NCI-H1092 treated with DMSO at 0.1 percent for 48 hours (cell line): Measurements from ENCODE around the gene ZNF862.

Source experiments
- DNase-seq: peaks from one replicate; lab custom pipeline; 2025; lab: John Stamatoyannopoulos, UW

The ZNF862 gene

DNA sequence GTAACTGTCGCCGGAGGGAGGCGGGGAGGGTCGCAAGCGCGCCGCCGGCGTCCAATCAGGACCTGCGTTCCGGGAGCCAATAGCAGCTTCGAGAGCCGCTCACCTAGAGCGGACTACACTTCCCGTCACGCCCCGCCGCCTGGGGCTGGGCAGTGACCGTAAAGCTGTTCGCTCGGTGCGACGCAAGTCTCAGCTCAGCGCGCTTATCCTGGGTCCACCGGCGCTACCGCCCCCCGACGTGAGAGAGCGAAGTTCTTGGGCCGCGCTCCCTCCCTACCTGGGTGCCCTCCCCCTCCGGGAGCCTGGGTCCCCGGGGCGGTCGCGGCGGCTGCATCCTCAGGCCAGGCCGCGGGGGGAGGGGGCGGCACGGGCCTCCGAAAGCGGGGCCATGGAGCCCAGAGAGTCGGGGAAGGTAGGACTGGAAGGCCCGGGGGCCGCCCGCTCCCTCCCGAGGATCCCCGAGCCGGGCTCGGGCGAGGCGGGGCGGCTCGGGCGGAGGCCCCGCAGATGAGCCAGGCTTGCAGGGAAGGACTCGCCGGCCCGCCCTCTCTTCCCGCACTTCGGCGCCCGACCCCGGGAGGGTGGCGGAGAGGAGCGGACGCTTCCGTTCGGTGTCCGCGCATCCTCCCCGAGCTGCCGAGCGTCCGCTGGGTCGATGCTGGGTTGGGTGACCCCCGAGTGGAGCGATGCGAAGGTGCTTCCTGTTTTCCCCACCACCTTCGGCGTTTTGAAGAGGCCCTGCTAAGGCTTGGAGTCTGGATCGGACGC is at the start of gene ZNF862:
Gene ZNF862, plus strand, starts transcription at position 152 of the 768 bp plus-strand sequence. Its CDS starts 237 bp downstream, at position 389.
- DNase-seq = peak; percentile 99

DNA sequence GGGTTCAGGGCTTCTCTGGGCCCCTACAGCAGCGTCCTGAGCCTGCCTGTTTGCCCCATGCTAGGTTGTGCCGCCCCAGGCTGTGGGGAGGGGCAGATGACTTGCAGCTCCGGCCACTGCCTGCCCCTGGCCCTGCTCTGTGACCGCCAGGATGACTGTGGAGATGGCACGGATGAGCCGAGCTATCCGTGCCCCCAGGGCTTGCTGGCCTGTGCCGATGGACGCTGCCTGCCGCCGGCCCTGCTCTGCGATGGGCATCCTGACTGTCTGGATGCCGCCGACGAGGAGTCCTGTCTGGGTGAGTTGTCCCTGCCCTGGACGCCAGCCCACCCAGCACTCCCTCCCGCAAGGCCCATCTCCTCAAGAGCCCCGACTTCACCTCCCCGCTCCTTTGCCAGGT is 49.1 kb upstream of the ZNF862 start:
- no peak for DNase-seq

DNA sequence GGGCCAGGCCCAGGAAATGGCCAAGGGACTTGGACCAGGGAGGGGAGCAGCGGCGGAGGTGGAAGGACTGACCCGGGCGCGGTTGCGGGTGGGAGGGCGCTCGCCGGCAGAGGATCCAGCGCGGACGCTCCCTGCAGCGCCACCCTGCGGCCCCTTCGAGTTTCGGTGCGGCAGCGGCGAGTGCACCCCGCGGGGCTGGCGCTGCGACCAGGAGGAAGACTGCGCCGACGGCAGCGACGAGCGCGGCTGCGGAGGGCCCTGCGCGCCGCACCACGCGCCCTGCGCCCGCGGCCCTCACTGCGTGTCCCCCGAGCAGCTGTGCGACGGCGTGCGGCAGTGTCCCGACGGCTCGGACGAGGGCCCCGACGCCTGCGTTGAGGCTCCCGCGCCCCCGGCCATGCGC is 48.0 kb upstream of the ZNF862 start:
- no peak for DNase-seq

DNA sequence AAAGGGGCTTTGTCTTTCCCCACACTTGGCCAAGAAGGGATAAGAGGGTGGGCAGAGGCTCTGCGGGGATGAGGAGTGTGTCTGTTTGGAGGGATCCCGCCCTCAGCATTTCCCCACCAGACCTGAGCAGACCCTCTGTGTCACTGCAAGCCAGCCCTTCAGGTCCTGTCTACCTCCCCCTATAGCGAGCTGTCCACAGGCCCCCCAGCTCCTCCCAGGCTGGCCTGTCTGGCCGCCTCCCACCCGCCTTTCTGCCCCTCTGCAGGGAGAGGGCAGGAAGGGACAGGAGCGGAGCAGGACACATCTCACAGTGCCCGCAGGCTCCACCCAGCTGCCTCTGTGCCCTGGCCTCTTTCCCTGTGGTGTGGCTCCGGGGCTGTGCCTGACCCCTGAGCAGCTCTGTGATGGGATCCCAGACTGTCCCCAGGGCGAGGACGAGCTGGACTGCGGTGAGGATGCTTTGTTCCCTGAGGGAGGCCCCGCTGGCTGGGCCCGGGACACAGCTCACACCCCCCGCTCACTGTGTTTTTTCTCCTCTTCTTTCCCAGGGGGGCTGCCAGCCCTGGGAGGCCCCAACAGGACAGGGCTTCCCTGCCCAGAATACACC is 47.3 kb upstream of the ZNF862 start:
- no peak for DNase-seq

DNA sequence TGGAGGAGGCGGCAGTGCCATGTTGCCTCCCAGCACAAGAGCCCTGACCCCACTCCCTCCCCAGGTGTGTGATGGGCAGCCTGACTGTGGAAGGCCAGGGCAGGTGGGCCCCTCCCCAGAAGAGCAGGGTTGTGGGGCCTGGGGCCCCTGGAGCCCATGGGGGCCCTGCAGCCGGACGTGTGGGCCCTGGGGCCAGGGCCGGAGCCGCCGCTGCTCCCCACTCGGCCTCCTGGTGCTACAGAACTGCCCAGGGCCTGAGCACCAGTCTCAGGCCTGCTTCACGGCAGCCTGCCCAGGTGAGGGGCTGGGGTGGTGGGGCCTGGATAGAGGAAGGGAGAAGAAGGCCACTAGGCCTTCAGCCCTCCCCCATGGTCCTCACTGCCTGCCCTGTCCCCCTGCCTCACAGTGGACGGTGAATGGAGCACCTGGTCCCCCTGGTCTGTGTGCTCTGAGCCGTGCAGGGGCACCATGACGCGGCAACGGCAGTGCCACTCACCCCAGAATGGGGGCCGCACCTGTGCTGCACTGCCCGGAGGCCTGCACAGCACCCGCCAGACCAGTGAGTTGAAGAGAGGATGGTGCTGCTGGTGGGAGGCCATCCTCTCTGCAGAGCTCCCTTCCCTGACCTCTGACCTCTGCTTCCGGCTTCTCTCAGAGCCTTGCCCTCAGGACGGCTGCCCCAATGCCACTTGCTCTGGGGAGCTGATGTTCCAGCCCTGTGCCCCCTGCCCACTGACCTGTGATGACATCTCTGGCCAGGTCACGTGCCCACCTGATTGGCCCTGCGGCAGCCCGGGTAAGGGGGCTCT is 46.6 kb upstream of the ZNF862 start:
- DNase-seq = no peak

DNA sequence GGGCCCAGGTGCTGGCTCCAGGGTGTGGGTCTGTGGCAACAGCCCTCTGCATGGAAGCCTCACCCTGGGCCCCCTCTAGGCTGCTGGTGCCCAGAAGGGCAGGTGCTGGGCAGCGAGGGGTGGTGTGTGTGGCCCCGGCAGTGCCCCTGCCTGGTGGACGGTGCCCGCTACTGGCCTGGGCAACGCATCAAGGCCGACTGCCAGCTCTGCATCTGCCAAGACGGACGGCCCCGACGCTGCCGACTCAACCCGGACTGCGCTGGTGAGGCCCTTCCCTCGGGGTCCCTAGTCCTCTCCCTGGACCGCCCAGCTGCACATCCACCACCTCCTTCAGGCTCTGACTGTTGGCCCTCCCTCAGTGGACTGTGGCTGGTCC is 46.0 kb upstream of the ZNF862 start:
- DNase-seq = no peak

DNA sequence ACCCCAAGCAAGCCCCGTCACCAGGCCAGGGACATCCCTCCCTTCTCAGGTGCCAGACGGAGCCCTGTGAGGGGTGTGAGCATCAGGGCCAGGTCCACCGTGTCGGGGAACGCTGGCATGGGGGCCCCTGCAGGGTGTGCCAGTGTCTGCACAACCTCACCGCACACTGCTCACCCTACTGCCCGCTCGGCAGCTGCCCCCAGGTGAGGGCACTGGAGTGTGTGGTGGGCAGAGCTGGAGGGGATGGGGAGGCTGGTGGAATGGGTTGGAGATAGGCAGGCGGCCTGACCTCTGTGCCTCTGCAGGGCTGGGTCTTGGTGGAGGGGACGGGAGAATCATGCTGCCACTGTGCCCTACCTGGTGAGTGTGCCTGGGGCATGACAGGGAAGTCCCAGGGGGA is 44.9 kb upstream of the ZNF862 start:
- DNase-seq = no peak

DNA sequence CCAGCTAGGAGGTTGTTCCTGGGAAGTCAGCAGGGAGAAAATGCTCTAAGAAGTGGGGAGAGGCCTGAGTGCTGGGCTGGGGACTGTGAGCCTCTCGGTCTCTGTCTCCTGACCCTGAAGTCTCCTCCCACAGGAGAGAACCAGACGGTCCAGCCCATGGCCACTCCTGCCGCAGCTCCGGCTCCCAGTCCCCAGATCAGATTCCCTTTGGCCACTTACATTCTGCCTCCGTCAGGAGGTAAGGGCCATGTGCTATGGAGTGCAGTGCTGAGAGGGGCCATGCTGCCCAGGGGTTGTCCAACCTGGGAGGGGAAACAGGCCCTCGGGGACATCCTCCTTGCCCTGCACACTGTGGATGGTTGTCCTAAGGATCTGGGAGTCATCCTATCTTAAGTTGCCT is 43.5 kb upstream of the ZNF862 start:
- DNase-seq = no peak

DNA sequence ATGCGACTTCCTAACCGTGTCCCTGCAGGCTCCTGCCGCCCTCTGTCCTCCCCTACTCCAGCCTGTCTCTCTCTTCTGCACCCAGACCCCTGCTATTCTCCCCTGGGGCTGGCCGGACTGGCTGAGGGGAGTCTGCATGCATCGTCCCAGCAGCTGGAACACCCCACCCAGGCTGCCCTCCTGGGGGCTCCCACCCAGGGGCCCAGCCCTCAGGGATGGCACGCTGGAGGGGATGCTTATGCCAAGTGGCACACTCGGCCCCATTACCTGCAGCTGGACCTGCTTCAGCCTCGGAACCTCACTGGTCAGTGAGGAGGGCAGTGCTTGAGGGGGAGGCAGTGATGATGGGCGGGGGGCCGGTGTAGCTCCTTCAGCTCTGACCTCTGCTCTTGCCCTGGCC is 43.0 kb upstream of the ZNF862 start:
- DNase-seq = no peak

DNA sequence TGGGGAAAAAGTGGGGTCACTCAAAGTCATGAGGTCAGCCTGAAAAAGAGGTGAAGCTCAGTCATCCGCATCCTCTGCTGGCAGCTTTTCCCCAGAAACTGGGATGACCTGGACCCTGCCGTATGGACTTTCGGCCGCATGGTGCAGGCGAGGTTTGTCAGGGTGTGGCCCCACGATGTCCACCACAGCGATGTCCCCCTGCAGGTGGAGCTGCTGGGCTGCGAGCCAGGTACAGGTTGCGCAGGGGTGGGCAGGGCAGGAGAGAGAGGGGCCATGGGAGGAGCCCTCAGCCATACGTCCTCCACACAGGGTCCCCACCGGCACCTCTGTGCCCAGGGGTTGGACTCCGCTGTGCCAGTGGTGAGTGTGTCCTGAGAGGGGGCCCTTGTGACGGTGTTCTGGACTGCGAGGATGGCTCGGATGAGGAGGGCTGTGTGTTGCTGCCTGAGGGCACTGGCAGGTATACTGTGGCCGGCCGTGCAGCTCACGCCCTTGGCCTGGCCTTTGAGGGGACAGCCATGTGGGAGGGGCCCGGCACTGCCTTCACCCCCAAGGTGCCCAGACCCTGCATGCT is 41.8 kb upstream of the ZNF862 start:
- DNase-seq = no peak

DNA sequence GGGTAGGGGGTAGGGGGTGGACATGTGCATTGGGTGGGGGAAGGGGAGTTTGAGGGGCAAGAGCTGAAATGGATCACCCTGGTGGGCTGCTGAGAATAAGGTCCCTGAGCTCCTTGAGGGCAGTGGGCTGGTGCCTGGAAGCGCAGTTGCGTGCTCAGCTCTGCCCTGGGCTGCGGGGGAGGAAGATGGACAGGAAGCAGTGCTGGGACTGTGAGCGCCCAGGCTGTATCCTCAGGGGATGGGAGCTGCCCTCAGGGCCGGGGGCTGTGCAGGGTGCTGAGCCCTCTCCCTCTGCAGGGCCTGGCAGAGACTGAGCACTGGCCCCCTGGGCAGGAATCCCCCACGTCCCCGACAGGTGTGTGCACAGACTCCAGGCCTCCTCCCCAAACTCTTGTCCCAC is 40.4 kb upstream of the ZNF862 start:
- DNase-seq = no peak

DNA sequence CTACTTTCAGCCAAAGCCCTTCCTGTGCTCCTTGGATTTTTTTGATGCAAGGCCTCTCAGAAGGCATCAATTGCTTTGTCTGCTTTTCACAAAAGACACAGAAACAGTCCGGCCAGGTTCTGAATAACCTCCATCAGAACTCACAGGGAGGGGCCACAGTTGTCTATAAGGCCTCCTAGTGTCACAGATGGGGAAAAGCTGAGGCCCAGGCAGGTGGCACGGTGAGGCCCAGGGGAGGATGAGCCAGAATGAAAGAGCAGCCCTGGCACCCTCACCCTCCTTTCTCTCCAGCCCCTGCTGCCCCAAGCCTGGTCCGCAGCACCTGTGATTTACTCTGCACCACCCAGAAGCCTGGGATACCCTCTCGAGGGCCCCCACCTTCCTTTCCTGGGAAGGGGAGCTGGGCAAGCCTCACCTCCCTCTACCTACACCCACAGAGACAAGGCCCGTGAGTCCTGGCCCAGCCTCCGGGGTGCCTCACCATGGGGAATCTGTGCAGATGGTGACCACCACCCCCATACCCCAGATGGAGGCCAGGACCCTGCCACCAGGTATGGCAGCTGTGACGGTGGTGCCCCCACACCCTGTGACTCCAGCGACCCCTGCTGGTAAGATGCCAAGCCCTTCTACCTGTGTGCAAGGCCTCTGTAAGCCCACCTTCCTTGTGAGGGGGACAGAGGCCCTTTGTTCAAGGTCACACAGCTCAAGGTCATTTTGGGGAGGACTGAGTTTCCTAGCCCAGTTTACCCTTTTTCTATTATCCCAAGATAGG is 38.6 kb upstream of the ZNF862 start:
- peak; percentile 15 for DNase-seq

DNA sequence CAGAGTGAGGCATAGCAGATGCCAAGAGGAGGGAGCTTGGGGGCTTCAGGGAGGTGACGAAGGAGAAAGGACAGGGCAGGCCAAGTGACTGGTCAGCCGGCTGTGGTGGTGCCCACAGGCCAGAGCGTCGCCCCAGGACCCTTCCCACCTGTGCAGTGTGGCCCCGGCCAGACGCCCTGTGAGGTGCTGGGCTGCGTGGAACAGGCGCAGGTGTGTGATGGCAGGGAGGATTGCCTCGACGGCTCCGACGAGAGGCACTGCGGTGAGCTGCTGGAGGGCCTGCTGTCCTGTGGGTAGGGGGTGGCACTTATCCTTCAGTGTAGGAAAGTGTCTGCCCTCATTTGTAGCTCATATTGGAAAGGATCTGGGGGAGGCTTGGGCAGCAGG is 38.0 kb upstream of the ZNF862 start:
- DNase-seq = no peak

DNA sequence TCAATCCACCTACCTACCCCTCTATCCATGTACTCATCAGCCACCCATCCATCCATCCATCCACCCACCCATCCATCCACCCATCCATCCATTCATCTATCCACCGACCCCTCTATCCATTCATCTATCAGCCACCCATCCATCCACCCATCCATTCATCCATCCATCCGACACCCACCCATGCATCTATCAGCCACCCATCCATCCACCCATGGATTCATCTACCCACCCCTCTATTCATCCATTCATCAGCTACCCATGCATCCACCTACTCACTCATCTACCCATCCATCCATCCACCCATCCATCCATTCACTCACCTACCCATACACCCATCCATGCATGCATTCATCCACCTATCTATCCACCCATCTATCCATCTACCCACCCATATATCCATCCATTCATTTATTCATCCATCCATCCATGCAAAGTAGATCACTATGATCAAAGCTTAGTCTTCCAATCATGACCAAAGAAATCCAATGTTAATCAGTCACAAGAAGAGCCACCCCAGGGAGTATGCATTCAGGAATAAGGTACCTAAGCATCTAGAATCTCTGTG is 37.1 kb upstream of the ZNF862 start:
- no peak for DNase-seq

DNA sequence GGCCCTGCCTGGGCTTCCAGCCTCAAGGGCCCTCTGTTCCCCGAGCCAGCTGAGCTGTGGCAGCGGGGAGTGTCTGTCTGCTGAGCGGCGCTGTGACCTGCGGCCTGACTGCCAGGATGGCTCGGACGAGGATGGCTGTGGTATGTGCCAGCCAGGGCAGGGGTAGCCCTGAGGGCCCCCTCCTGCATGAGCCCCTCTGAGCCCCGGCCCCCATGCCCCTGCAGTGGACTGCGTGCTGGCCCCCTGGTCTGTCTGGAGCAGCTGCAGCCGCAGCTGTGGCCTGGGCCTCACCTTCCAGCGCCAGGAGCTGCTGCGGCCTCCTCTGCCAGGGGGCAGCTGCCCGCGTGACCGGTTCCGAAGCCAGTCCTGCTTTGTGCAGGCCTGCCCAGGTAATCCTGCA is 36.4 kb upstream of the ZNF862 start:
- DNase-seq = no peak

DNA sequence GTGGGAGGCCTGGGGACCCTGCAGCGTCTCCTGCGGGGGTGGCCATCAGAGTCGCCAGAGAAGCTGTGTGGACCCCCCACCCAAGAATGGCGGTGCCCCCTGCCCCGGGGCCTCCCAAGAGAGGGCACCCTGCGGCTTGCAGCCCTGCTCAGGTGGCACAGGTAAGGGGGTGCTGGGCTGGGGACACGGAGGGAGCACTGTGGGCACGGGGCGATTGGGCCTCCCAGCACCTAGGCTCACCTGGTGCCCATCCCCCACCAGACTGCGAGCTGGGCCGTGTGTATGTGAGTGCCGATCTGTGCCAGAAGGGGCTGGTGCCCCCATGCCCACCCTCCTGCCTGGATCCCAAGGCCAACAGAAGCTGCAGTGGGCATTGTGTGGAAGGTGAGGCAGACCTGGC is 35.2 kb upstream of the ZNF862 start:
- no peak for DNase-seq

DNA sequence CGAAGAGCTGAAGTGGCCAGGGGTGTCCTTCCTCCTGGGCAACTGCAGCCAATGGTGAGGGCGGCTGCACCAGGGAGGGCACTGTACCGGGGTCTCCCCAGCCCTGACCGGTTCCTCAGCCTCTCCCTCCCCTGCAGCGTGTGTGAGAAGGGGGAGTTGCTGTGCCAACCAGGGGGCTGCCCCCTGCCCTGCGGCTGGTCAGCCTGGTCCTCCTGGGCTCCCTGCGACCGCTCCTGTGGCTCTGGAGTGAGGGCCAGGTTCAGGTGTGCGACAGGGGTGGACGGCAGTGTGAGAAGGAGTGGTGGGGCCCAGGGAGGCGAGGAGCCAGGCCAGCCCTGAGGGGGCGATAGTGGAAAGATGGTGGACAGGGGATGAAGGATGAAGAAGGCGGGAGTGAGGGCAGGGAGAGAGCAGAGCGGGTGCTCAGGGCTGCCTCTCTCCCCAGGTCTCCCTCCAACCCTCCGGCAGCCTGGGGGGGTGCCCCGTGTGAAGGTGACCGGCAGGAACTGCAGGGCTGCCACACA is 34.6 kb upstream of the ZNF862 start:
- DNase-seq = no peak

DNA sequence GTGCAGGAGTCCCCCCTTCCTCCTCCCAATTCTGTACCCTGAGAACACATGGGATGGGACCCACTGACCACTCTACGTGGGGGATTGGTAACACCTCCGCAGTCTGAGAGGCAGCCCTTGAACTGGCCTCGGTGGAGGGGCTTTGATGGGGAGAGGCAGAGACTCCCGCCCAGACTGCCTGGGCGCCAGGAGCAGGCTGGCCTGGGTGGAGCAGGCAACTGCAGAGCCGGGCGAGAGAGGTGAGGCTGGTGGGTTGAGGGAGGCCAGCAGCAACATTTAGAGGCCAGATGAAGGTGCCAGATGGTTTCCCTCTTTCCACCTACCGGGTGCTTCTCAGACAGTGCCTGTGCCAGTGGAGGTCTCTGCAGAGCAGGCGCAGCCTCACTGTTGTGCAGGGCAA is 34.1 kb upstream of the ZNF862 start:
- no peak for DNase-seq

DNA sequence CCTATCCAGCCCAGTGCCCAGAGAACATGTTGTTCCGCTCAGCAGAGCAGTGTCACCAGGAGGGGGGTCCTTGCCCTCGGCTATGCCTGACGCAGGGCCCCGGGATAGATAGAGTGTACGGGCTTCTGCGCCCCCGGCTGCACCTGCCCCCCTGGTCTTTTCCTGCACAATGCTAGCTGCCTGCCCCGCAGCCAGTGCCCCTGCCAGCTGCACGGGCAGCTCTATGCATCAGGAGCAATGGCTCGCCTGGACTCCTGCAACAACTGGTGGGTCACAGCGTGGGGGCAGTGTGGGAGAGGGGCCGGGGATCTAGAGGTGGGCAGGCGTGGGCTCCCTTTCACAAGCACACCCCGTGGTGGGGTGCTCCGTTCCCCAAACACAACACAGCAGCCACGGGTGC is 31.4 kb upstream of the ZNF862 start:
- no peak for DNase-seq

DNA sequence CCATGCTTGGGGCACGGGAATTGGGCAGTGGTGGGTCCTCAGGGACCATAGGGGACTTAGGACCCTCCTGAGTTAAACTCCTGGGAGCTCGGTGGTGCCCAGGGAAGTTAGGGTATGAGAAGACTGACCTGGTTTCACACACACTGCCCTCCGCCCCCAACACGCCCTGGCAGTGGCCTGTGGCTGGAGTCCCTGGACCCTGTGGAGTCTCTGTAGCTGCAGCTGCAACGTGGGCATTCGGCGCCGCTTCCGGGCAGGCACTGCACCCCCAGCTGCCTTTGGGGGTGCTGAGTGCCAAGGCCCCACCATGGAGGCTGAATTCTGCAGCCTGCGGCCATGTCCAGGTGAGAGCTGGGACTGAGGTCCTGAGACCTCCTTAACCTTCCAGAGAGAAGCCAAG is 29.9 kb upstream of the ZNF862 start:
- DNase-seq = no peak

DNA sequence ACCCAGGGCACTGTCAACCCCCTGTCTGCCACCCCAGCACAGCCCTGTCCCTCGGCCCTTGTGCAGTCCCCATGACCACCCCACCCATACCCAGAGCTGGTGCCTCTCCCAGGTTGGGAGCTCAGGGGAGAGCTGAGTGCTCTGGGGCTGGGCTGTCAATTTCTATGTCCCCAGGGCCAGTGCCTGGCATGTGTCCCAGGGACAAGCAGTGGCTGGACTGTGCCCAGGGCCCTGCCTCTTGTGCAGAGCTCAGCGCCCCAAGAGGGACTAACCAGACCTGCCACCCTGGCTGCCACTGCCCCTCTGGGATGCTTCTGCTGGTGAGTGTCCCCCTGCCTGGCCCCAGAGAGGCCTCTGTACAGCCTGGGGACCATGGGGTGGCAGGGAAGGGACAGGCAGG is 29.0 kb upstream of the ZNF862 start:
- peak; percentile 6 for DNase-seq

DNA sequence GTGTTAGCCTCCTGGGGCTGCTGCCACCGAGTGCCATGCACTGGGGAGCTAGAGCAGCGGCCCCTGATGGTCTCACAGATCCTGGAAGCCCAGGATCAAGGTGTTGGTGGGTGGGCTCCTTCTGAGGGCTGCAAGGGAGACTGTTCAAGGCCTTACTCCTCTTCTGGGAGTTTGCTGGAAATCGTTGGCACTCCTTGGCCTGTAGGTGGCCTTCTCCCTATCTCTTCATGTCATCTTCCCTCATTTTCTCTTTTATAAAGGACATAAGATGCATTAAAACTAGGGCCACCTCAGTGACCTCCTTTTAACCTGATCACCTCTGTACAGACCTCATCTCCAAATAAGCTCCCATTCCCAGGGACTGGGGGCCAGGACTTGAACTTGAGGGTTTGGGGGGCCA is 27.0 kb upstream of the ZNF862 start:
- DNase-seq = no peak
